HepG2 (cell line): ENCODE measurements around the gene PEPD.

Source experiments
- CTCF ChIP-seq: sonication (generic); formaldehyde crosslinking; IDR thresholded peaks from 2 replicates; pipeline ENCODE4 v1.5.0; 2020; ENCODE audit warnings: mild to moderate bottlenecking, missing genetic modification reagents, moderate library complexity
- EZH2 ChIP-seq: conservative IDR thresholded peaks from 2 replicates; pipeline ENCODE4 v1.6.1; 2012; ENCODE audit warnings: mild to moderate bottlenecking, low read depth, low read length, moderate library complexity
- PHF8 ChIP-seq: sonication (generic); formaldehyde crosslinking; IDR thresholded peaks from 2 replicates; pipeline ENCODE4 v1.5.0; 2020; ENCODE audit warnings: missing genetic modification reagents
- REPIN1 ChIP-seq: sonication (generic); formaldehyde crosslinking; IDR thresholded peaks from 2 replicates; pipeline ENCODE4 v1.8.0; 2022; ENCODE audit warnings: missing genetic modification reagents, low read depth, mild to moderate bottlenecking, borderline replicate concordance
- ZKSCAN1 ChIP-seq: fragments of 150-350 bp; IDR thresholded peaks from 2 replicates; pipeline ENCODE4 v1.6.1; 2014; ENCODE audit warnings: low read length
- ZNF280D ChIP-seq: sonication (generic); formaldehyde crosslinking; IDR thresholded peaks from 2 replicates; pipeline ENCODE4 v1.5.1; 2020; ENCODE audit warnings: mild to moderate bottlenecking, missing genetic modification reagents
- ZNF720 ChIP-seq: sonication (generic); formaldehyde crosslinking; IDR thresholded peaks from 2 replicates; pipeline ENCODE4 v1.4.0; 2020; ENCODE audit warnings: missing genetic modification reagents

GRCh38 chr19:33399081-33399744, 122.4 kb downstream of the PEPD start:
- TF ChIP-seq EZH2 (no peak), ZNF280D (CRISPR knock-in tag) (no peak), ZKSCAN1 (no peak), PHF8 (CRISPR knock-in tag) (no peak), REPIN1 (no peak), ZNF720 (no peak), CTCF (CRISPR knock-in tag) (no peak)
